Gastrocnemius medialis (tissue), 4 donors: ENCODE measurements around the gene ING1. TPM values are rescaled to one million over a fixed set of nuclear protein-coding genes. Genes with fewer than 3 reads are reported as not detected.

Source experiments
- ATAC-seq, 2 donors: fragments of 150-250 bp; one replicate each; pipeline ENCODE4 v1.9.1; 2016
- DNase-seq, 2 donors: peaks; one replicate each; pipeline ENCODE4 v3.0.0-alpha.2; 2019
- H3K27ac ChIP-seq, 4 donors: fragments of 200-600 bp; sonication (generic); 1 replicate in 1 of 4; 2 replicates in 3 of 4; pipeline ENCODE4 v1.5.1; 2016 to 2018; ENCODE audit warnings: mild to moderate bottlenecking in 2 of 4, moderate library complexity in 1 of 4
- H3K27me3 ChIP-seq, 3 donors: fragments of 200-600 bp; sonication (generic) in 2 of 3; 1 replicate in 1 of 3; 2 replicates in 2 of 3; pipeline versions ENCODE4 v1.5.1 to v1.6.0; 2016 to 2019; ENCODE audit warnings: mild to moderate bottlenecking in 1 of 3, moderate library complexity in 1 of 3
- H3K36me3 ChIP-seq, 2 donors: fragments of 200-600 bp; sonication (generic) in 1 of 2; one replicate each; pipeline ENCODE4 v1.5.1; 2017 to 2018
- H3K4me1 ChIP-seq, 2 donors: fragments of 200-600 bp; sonication (generic) in 1 of 2; one replicate each; pipeline ENCODE4 v1.5.1; 2016 to 2017; ENCODE audit warnings: mild to moderate bottlenecking in 2 of 2
- H3K4me3 ChIP-seq, 4 donors: fragments of 200-600 bp; sonication (generic) in 3 of 4; 1 replicate in 1 of 4; 2 replicates in 3 of 4; pipeline ENCODE4 v1.5.1; 2016 to 2019; ENCODE audit warnings: mild to moderate bottlenecking in 2 of 4
- H3K9me3 ChIP-seq, 3 donors: fragments of 200-600 bp; sonication (generic) in 2 of 3; 1 replicate in 1 of 3; 2 replicates in 2 of 3; pipeline ENCODE4 v1.5.1; 2016 to 2019
- POLR2A ChIP-seq, 2 donors: fragments of 450-650 bp; IDR thresholded peaks; one replicate each; pipeline ENCODE4 v1.6.1; 2017; ENCODE audit warnings: antibody characterized with exemption in 2 of 2, mild to moderate bottlenecking in 2 of 2, moderate library complexity in 2 of 2
- in situ Hi-C, 4 donors: fragments of 200-750 bp; cut with MboI; loops; one replicate each; pipeline versions ENCODE4 v1.15.0 to v1.8.0; 2017; ENCODE audit warnings: low sequenced_read_pairs in 4 of 4
- intact Hi-C: fragments of 100-400 bp; cut with DNase I; formaldehyde crosslinking; loops from one replicate; pipeline ENCODE4 v1.15.1; 2023; ENCODE audit warnings: low total_unique reads
- total RNA-seq, 4 donors: library from RNA; depleted of rRNA; stranded (reverse); fragments of >200 nt; gene quantifications; one replicate each; pipeline versions ENCODE4 v1.1.0 to v1.2.3, GENCODE V29; 2016
- TF ChIP-seq, protein P1 (sequence below), 5 experiments: fragments of 450-650 bp in 3 of 5; fragments of 200-600 bp in 2 of 5; sonication (generic) in 2 of 5; IDR thresholded peaks in 4 of 5; conservative IDR thresholded peaks in 1 of 5; 1 replicate in 4 of 5; 2 replicates in 1 of 5; pipeline ENCODE4 v1.5.1; 2016 to 2019; ENCODE audit warnings: antibody characterized with exemption in 5 of 5, mild to moderate bottlenecking in 3 of 5, moderate library complexity in 3 of 5

The ING1 gene
- total RNA-seq, 4 donors from 2014 or later, result 5.9 to 18.2 (median 13.5) TPM

DNA sequence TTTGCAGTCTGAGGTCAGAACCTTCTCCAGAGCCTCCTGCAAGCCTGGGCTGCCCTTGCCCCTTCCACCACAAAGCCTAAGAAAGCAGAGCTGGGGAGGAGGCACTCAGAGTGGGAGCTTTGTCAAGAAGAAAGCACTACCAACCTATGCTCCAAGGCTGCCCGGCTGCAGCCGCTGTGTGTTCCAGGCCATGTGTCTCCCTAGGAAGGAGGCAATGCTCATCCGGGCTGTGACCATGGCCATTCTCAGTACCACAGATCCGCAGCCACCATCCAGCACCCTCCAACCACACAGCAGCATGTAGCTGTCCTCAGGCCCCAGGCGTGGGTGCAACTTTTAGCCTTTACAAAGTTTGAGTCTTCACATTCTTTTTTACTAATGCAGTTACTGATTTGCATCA, 29.6 kb upstream of the ING1 start:
- in situ Hi-C loops (loop anchor here in 1 of 4 donors (25.0 kb wide), 1 partner anchor 128 kb away; no protein-coding TSS in a partner anchor), intact Hi-C loops (loop anchor here (2.0 kb wide), 1 partner anchor 135 kb away; no protein-coding TSS in a partner anchor)
- Histone ChIP-seq H3K4me3 (no peak overlapping the region), H3K4me1 (no peaks in the 10 kb centered on the region), H3K27ac (no peak overlapping the region), H3K9me3 (no peaks in the 10 kb centered on the region), H3K27me3 (no peaks in the 10 kb centered on the region), H3K36me3 (peaks cover 0 to 40% of the 10 kb centered on the region in 2 donors)
- DNase-seq, result no peak
- ATAC-seq, result no peak
- TF ChIP-seq, protein P1, sequence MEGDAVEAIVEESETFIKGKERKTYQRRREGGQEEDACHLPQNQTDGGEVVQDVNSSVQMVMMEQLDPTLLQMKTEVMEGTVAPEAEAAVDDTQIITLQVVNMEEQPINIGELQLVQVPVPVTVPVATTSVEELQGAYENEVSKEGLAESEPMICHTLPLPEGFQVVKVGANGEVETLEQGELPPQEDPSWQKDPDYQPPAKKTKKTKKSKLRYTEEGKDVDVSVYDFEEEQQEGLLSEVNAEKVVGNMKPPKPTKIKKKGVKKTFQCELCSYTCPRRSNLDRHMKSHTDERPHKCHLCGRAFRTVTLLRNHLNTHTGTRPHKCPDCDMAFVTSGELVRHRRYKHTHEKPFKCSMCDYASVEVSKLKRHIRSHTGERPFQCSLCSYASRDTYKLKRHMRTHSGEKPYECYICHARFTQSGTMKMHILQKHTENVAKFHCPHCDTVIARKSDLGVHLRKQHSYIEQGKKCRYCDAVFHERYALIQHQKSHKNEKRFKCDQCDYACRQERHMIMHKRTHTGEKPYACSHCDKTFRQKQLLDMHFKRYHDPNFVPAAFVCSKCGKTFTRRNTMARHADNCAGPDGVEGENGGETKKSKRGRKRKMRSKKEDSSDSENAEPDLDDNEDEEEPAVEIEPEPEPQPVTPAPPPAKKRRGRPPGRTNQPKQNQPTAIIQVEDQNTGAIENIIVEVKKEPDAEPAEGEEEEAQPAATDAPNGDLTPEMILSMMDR (IDR thresholded peaks at IDR 0.05 in 4 of 5, conservative IDR thresholded peaks at IDR 0.05 in 1 of 5), result no peak
- TF ChIP-seq POLR2A (IDR thresholded peaks at IDR 0.05), result no peak

DNA sequence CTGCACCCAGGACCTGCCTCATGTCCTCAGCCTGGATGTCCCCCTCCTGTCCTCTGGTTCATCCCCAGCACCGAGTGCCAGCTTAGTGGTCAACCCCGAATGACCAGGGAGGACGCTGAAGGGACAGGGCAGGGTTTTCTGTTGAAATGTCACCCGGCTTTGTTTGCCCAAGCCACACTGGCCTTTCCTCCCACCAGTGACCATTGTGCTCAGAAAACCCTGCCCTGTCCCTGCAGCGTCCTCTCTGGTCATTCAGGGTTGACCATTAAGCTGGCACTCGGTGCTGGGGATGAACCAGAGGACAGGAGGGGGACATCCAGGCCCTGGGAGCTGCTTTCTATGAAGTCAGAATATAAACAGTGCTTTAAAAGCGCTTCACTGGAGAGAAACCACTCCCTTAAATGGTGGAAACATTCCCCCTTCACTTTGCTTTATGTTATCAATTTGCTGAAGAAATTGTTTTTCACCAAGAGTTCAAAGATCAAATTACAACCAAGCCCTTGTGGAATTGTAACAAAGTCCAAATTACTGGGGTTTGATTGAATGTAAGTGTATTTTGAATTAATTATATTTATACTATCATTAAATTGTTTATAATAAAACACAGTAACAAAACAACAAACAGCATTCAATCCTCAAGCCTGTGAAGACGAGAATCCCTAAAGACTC, 29.0 kb upstream of the ING1 start:
- no peaks in the 10 kb centered on the region for H3K4me1 ChIP-seq
- no peaks in the 10 kb centered on the region for H3K9me3 ChIP-seq
- DNase-seq, result no peak
- H3K4me3 ChIP-seq, result no peak overlapping the region
- ATAC-seq, result no peak
- H3K27ac ChIP-seq, result no peak overlapping the region
- peaks cover 0 to 40% of the 10 kb centered on the region in 2 donors for H3K36me3 ChIP-seq
- in situ Hi-C loops, result loop anchor here in 1 of 4 donors (25.0 kb wide), 1 partner anchor 128 kb away; no protein-coding TSS in a partner anchor
- no peaks in the 10 kb centered on the region for H3K27me3 ChIP-seq
- TF ChIP-seq POLR2A (IDR thresholded peaks at IDR 0.05), result no peak
- TF ChIP-seq, protein P1 (IDR thresholded peaks at IDR 0.05 in 4 of 5, conservative IDR thresholded peaks at IDR 0.05 in 1 of 5), result no peak
- intact Hi-C loops, result no loop called here

DNA sequence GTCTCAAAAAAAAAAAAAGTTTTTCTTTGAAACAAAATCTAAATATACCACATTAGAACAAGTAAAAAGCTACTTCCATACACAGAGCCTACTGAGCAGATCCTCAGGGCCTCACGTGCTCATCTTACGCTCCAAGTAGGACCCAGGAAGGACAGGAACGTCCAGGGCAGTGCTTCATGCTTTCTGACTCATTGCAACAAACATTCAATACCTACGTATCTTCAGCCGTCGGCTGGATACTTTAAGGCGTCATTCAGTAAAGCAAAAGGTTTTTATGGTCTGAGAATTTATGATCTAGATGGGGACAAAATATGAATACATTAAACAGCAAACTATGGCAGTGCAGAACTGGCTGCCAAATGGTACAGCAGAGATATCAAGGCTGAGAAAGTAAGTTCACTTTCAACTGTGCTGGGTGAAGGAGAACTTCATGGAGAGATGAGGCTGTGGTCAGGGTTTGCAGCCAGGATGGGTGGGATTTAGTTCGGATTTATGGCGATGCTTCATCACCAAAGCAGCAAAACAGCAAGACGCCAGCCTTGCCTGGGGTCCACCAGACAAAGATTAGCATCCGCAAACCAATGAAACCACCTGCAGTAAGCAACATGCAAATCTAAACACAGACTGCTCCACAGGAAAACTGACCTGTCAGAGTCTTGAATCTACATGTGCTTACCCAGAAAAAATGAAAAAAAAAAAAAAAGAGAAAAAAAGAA, 28.0 kb upstream of the ING1 start:
- ATAC-seq (no peak), DNase-seq (no peak)
- Histone ChIP-seq H3K36me3 (peaks cover 0 to 40% of the 10 kb centered on the region in 2 donors), H3K4me1 (peaks cover 0 to 3% of the 10 kb centered on the region in 2 donors), H3K9me3 (no peaks in the 10 kb centered on the region), H3K27ac (no peak overlapping the region), H3K27me3 (no peaks in the 10 kb centered on the region), H3K4me3 (no peak overlapping the region)
- in situ Hi-C loops, result loop anchor here in 1 of 4 donors (25.0 kb wide), 1 partner anchor 127 kb away; no protein-coding TSS in a partner anchor
- intact Hi-C loops, result no loop called here
- TF ChIP-seq, protein P1 (IDR thresholded peaks at IDR 0.05 in 4 of 5, conservative IDR thresholded peaks at IDR 0.05 in 1 of 5), result no peak
- TF ChIP-seq POLR2A (IDR thresholded peaks at IDR 0.05), result no peak

DNA sequence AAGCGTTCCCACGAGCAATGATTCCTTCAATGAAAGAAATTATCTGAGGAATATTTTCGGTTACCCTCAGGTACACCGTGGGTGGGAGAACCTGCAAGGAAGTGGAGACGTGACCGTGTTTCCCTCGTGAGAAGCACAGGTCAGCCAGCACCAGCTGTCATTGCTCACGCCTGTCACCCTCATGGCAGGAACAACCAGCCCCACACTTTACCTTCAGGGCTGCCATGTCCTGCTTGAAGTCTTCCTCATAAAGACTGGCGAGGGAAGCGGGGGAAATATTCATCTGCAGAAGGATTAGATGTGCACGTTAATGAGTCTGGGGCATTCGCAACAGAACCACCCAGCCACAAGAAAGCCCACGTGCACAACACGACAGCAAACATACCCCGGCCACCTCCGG, 25.8 kb upstream of the ING1 start:
- in situ Hi-C loops, result loop anchor here in 1 of 4 donors (25.0 kb wide), 1 partner anchor 125 kb away; no protein-coding TSS in a partner anchor
- H3K4me1 ChIP-seq, result peaks cover 0 to 9% of the 10 kb centered on the region in 2 donors
- no peak overlapping the region for H3K4me3 ChIP-seq
- DNase-seq, result no peak
- ATAC-seq, result no peak
- intact Hi-C loops, result no loop called here
- no peaks in the 10 kb centered on the region for H3K27me3 ChIP-seq
- no peak overlapping the region for H3K27ac ChIP-seq
- H3K36me3 ChIP-seq, result peaks cover 0 to 23% of the 10 kb centered on the region in 2 donors
- H3K9me3 ChIP-seq, result no peaks in the 10 kb centered on the region
- TF ChIP-seq, protein P1 (IDR thresholded peaks at IDR 0.05 in 4 of 5, conservative IDR thresholded peaks at IDR 0.05 in 1 of 5), result no peak
- no peak for TF ChIP-seq POLR2A (IDR thresholded peaks at IDR 0.05)
